ENCODE data around the gene SUMO3.
"Not testable (repeated sequence)": the region's sequence is repeated elsewhere in the genome, so short reads cannot be mapped to it uniquely, and the experiment has no call there.

The SUMO3 gene

DNA sequence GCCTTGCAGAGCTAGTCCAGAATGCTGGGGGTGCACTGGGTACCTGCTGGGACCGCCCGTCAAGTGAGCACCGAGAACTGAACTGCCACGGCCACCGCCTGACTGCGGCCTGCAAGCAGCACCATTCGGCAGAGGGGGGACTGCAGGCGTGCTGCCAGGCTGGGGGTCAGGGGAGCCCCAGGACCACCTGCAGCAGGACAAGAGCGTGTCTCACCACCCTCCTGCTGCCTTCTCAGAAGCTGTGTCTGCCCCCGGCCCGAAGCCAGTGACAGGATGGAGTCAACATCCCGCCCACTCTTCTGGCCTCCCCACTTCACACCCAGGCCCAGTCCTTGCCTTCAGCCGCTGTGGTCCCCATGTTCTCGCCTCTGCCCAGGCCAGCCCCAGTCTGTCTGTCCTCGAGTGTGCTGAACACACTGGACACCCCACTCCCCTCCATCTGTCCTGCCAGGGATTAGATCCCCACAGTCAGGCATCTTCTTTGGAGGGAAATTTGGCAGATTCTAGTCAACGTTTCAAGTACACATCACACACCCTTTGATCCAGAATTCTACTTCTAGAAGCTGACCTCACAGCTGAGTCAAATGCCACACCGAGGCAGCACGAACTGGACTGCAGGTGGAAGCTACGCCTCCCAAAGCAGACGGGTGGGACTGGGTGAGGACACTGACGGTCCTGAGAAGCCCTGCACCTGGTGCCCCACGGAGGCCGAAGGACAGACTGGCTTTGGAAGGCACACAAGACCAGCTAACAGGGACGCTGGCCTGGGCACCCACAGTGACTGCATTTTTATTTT lies 29.6 kb upstream of the SUMO3 start:
- in situ Hi-C loops (cut with MboI; ENCODE audit: low sequenced_read_pairs) = no loop called here

DNA sequence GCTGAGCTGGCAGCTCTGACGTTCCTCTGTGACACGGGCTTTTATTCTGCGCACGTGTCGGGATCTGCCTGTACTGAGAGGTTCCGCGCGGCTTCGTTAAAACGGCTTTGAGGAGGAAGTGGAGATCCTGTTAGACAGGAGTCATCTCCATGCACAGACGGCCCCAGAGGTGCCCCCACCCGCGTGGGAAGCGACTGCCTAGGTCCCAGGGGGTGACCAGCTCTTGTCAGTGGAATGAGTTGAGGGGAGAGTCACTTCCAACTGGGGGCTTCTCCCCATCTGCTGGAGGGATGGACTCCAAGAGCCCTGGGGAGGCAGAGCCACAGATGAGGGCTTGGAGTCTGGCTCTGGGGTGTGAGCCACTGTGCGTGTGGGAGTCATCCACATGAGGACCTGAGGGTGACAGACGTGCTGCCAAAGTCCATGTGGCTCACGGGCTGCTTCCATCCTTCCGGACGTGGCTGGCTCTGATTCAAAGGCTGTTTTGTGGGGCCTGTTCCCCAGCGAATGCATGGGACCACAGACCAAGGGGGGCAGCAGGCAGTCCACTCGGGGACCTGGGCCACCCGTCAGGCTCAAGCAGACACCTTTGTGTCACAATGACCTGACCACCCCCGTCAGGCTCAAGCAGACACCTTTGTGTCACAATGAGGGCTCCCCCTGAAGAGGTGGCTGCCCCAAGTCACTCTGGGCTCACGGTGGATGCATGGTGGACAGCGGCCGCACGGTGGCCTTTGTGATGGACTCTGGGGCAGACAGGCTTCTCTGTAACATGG lies 28.8 kb upstream of the SUMO3 start:
- in situ Hi-C loops (cut with MboI; ENCODE audit: low sequenced_read_pairs) = no loop called here

DNA sequence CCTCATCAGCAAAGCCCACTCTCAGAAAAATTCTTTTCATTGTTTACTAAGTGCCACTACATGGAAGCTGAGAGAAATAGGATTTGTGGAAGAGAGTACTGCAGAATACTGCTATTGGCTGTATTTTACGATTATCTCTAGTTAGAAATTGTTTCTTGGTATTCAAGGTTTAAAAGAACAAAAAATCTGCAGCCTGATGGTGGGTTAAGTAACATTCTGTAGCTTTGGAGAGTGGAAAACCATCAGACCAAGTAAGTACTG lies 28.3 kb upstream of the SUMO3 start:
- in situ Hi-C loops (cut with MboI; ENCODE audit: low sequenced_read_pairs) = no loop called here

DNA sequence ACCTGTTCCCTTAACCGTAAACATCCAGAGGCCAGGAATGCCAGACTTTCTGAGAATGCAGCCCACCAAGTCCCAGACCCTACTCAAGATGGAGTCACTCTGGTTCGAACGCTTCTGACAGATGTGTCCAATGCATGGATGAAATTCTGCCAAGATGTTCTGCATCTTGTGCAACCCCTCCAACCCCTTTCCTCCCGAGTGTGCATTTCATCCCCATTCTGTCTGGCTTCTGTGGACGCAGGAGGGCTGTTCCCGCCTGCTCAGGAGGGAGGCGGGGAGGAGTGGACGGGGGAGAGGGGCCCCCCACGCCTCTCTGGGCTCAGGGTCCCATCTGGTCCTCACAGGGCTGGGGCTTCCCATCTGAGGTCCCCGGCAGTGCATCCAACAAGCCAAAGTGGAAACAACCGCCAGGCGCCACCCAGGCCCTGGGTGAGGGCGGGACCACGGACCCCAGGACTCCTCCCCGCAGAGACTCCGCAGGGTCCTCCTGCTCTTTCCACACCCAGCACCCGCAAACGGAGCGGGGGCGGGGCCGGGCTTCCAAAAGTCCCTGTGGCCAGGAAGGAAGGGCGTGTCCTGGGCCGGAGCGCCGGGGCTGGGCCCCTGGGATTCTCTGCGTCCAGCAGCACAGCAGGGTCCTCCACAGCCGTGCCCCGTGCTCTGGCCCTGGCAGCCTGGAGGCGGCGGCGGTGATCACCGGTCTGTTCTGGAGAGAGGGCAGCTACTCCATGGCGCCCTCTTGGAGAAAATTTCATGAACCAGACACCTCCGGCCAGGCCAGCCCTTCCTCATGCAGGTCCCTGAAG lies 27.8 kb upstream of the SUMO3 start:
- in situ Hi-C loops (cut with MboI; ENCODE audit: low sequenced_read_pairs) = no loop called here

DNA sequence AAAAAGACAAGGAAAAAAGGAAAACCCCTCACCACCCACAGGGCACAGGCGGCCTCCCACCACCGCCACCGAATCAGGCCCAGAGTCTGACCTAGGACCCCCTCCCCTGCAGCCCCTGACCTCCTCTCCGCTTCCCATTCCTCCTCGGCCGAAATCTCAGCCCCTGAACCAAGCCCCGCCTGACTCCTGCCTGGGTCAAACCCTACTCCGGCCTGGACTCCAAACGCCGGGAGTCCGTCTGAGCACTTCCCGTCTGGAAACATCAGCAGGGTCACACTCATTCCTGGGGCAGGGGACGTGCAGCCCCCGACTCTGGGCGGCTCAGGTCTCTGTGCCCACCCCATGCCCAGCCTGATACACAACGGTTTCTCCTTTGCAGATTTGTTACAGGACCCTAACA lies 26.4 kb upstream of the SUMO3 start:
- in situ Hi-C loops (cut with MboI; ENCODE audit: low sequenced_read_pairs) = no loop called here

DNA sequence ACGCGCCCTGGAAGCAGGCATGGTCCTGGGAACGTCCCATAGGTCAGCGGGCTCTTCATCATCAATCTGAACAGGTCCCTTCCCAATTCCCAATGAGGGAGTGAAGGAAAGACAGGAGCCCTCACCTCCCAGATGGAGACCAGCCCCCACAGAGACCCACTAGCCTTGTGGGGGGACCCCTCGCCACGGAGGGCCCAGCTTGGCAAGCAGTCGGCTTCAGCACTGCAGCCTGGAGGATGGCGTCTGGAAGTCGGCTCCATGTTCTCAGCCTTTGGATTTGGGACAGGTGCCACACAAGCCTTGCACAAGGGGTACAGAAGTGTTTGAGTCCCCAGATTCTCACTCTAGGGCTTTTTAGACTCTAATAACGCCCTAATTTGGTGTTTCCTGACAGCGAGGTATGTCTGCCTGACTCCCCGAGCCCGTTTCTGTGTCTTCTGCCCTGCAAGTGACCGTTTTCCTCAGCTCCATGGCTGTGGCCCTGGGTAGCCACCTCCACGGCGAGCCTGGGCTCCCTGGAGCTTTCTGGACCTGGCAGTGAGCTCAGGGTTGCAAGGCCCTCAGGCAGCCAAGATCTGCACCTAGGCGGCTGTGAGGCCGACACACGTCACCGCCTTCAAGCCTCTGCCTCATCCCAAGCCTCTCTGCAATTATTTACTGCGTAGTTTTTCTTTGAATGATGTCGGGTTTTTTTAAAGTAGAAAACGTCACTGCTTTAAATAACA lies 25.0 kb upstream of the SUMO3 start:
- in situ Hi-C loops (cut with MboI; ENCODE audit: low sequenced_read_pairs) = no loop called here

DNA sequence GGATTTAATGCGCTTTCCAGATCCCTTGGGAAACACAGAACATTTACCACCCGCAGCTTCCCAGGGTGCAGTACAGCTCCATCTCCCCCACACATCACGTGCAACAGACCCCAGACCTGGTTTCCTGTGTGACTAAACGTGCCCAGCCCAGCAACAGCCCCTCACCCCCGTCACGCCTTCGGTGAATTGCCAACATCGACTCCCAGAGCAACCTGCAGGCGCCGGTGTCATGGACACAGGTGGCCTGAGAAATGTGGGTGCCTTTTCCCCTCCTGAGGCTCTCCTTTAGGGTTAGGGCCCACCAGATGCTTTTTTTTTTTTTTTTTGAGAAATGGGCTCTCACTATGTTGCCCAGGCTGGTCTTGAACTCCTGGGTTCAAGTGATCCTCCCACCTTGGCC lies 24.2 kb upstream of the SUMO3 start:
- in situ Hi-C loops (cut with MboI; ENCODE audit: low sequenced_read_pairs) = no loop called here

DNA sequence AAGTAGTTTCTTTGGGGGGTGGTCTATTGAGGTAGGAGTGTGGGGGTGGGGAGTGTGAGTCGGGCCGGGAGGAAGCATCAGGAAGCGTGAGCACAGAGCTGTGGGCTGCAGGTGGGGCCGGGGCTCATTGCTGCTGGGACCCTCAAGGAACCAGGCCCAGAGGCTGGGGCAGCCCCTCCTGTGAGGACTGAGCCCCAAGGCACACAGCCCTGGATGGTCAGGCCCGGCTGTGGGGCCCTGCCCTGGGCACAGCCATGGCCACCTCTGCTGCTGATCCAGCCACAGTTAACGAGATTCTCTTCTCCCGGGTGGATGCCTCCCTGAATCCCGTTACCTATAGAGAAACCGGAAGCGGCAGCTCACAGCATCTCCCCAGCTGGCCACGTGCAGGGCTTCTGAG lies 22.9 kb upstream of the SUMO3 start:
- in situ Hi-C loops (cut with MboI; ENCODE audit: low sequenced_read_pairs) = no loop called here

DNA sequence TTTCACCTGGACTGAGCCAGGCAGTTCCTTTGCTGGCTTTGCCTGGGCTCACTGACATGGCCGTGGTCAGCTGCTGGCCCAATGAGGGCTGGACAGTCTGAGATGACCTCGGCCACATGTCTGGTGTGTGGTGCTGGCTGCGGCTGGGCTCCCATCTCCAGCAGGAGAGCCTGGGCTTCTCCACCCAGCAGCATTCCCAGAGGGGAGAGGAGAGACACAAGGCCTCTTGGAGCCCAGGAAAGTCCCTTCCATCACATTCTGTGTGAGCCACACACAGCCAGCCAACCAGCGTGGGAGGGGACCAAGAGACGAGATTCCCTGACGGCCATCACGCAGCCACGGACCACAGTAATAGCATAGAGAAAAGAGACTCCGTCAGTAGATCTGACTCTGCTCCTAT lies 21.1 kb upstream of the SUMO3 start:
- in situ Hi-C loops (cut with MboI; ENCODE audit: low sequenced_read_pairs) = no loop called here

DNA sequence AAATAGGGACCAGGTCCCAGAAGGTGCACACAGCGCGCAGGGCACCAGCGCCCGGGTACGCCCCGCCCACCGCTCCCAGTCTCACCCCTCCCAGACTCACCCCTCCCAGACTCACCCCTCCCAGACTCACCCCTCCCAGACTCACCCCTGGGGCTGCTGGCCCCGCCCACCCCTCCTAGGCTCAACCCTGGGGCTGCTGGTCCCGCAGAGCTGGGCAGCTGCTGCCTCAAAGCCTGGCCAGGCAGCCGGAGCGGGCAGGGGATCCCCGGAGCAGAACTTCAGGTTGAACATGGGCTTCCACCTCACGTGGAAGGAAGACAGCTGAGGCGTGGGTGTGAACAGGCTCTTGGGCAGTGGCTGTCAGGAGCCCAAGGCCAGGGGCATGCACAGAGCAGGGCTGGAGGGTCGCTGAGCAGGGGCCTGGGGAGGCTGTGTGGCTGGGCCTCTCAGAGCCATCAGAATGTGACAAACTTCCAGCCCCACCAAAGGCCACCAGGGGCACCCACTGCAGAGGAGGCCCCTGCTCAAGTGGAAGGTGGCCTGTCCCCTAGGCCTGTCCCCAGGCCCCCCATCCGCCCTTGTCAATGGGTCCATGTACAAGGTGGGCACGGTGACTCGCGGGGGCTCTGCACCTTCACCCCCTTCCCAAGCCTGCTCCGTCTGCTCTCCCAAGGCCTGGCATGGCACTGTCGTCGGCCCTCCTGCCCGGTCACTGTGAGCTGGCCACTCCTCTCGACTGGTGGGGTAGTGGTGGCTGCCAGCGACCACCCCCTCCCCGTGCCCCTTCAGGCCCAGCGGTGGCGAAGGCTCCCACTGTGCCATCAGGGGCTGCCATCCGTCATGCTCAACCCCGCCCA lies 20.4 kb upstream of the SUMO3 start:
- in situ Hi-C loops (cut with MboI; ENCODE audit: low sequenced_read_pairs) = no loop called here

DNA sequence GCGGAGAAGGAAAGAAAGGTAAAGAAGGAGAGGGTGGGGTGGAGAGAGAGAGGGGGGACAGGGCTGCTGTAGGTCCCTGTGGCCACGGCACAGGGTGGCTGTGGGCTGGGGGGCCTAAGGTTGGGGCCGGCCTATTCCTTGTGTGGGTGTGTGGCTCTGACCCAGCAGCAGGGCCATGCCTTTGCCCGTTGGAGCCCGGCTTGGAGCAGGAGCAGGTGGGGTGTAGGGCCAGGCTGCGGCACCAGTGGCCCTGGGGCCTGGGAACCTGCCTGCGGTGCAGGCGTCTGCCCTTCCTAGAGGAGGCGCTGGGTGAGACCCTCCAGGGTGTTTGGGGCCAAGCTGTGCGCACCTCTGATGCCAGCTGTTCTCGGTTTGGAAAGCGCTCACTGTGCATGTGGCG lies 19.7 kb upstream of the SUMO3 start:
- in situ Hi-C loops (cut with MboI; ENCODE audit: low sequenced_read_pairs) = no loop called here

DNA sequence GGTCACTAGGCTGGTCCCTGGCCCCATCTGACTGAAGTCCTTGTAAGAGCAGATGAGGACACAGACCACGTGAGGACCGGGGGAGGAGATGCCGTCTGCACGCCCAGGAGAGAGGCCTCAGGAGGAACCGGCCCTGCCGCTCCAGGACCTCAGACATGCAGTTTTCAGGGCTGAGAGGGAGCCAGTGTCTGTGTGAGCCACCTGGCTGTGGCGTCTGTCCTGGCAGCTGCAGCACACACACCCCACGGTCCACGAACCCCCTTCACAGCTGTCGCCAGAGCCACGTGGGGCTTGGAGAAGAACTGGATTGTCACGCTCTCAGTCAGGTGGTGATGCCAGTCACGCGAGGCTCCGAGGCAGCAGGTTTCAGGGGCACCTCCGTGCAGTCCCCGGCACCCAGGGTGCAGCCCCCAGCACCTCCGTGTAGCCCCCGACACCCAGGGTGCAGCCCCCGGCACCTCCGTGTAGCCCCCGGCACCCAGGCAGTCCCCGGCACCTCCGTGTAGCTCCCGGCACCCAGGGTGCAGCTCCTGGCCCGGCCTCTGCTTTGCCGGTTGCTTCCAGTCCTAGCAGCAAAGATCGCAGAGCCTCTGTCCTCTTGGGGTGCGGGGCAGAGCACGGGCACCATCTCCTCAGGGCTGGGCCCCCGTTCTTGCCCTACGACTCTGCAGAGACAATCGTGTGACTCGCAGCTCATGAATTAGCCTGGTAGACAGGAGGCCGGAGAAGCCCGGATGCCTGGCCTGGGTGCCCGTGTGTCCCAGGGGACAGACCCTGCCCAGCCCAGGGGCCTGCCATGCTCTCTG lies 19.0 kb upstream of the SUMO3 start:
- in situ Hi-C loops (cut with MboI; ENCODE audit: low sequenced_read_pairs) = no loop called here

DNA sequence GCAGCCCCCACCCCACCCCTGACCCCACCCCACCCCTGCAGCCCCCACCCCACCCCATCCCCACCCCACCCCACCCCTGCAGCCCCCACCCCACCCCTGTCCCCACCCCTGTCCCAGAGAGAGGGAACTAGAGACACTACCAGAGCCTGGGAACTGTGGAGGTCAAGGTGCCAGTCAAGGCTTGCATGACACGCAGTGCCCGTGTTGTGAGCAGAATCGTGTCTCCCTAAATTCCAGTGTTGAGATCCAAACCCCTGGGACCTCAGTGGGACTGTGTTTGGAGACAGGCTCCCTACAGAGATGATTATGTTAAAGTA lies 18.4 kb upstream of the SUMO3 start:
- in situ Hi-C loops (cut with MboI; ENCODE audit: low sequenced_read_pairs) = no loop called here

DNA sequence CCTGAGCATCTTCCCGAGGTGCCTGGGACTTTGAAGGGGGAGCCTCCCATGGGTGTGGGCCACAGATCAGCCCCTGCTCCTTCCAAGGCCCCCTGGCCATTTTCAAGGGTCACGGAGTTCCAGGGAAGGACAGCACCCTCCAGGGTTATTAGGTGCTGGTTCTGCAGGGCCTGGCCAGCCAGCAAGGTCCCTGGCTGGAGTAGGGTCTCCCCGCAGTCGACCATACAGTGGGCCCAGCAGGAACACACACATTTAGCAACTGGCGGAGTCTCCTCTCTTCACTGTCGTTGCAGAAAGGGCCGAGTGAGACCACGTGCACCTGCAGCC lies 17.7 kb upstream of the SUMO3 start:
- in situ Hi-C loops (cut with MboI; ENCODE audit: low sequenced_read_pairs) = no loop called here

DNA sequence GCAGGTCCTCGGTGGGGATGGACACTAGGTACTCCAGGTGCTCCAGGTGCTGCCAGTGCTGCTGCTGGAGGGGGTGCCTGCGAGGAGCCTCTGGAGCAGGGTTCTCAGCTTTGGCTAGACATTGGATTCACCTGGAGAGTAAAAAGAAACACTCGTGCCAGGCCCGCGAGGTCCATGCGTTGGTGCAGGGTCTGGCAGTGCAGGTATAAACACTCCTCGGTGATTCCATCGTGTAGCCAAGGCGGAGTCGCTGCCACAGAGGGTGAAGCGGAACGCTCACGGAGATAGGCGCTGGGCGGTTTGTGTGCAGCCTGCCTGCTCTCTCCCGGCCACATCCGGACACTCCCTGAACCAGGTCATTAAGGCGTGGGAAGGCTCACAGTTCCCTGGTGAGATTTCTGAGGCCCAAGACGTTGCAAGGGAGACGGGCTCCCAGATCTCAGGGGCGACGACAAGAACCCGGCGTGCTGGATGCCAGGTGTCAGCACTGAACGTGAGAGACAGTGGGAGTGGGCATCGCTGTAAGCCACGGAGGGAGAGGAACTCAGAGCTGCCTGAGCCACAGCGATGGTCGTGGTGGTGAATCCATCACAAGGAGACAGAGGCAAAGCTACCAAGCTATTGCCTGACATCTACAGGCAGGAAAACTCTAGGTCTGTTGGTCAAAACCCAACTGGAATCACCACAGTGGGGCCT lies 17.2 kb upstream of the SUMO3 start:
- in situ Hi-C loops (cut with MboI; ENCODE audit: low sequenced_read_pairs) = no loop called here

DNA sequence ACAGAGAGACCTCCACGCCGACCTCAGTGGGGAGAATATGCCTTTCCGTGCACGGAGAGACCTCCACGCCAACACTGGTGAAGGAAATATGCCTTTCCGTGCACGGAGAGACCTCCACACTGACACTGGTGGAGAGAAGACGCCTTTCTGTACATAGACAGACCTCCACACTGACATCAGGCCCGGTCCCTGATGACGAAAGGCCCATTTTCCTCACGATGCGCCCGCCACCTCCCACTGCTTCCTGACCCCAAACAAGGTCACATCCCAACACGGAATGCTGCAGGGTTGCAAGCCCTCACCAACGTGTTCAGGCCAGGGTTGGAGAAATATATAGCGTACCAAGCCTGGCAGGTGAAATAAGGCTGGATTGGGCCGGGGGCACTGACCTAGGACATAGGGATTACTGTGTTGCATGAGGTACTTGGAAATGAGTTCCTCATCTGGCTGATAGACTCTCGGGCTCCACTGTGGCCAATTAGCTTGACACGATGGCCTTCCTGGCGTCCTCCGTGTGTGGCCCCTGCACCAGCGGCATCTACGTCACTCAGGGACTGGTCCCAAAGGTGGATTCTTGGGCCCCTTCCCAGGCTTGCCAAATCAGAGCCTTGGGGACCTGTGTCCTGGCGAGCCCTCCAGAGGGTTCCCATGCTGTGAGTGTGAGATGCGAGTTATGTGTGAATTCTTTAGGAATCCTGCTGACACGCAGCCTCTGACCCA lies 16.5 kb upstream of the SUMO3 start:
- in situ Hi-C loops (cut with MboI; ENCODE audit: low sequenced_read_pairs) = no loop called here

DNA sequence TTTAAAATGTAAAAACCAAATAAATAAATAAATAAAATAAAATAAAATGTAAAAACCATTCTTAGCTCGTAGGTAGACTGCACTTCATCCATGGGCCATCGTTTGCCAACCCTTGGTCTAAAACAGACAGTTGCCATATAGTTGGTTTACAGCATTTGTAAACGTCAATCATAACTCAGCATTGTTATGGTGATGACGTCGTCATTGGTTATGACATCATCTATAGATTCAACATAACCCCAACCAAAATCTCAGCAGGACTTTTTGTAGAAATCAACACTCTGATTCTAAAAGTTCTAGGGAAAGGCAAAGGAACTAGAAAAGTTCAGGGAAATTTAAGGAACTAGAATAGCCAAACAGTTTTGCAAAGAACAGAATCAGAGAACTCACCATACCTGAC lies 15.8 kb upstream of the SUMO3 start:
- in situ Hi-C loops (cut with MboI; ENCODE audit: low sequenced_read_pairs) = no loop called here

DNA sequence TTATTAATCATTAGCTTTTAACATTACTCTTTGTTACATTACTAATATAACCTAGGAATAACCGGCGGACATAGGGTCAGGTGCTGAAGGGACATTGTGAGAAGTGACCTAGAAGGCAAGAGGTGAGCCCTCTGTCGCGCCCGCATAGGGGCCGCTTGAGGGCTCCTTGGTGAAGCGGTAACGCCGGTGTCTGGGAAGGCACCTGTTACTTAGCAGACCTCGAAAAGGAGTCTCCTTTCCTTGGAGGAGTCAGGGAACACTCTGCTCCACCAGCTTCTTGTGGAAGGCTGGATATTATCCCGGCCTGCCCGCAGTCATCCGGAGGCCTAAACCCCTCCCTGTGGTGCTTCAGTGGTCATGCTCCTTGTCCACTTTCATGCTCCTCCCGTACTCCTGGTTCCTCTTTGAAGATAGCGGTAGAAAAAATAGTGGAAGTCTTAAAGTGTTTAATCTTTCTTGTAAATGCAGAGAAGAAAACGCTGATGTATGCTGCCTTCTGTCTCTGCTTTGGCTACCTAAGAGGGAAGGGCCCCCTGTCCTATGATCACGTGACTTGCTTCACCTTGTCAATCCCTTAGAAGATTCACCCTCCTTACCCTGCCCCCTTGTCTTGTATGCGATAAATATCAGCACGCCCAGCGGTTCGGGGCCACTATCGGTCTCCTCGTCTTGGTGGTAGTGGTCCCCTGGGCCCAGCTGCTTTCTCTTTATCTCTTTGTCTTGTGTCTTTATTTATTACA lies 14.8 kb upstream of the SUMO3 start:
- in situ Hi-C loops (cut with MboI; ENCODE audit: low sequenced_read_pairs) = not testable (repeated sequence)

Measured in HL-60/S4 (cell line).